ENCODE data around the gene SERAC1. TPM values are rescaled to one million over a fixed set of nuclear protein-coding genes. Genes with fewer than 3 reads are reported as not detected.
"Not testable (repeated sequence)": the region's sequence is repeated elsewhere in the genome, so short reads cannot be mapped to it uniquely, and the experiment has no call there.

The SERAC1 gene
- polyA plus RNA-seq, 1 donor = 6.9 TPM

GRCh38 chr6:158198461-158198860, 30.4 kb upstream of the SERAC1 start:
- no peaks in the 10 kb centered on the region for H3K9me3 ChIP-seq (ENCODE audit: control insufficient read depth, low read depth, low read length)
- H3K27me3 ChIP-seq (ENCODE audit: control insufficient read depth, insufficient read depth, low read length) = no peaks in the 10 kb centered on the region
- H3K27ac ChIP-seq (ENCODE audit: low read length) = no peak overlapping the region
- no peak for DNase-seq
- no peaks in the 10 kb centered on the region for H3K36me3 ChIP-seq (ENCODE audit: control insufficient read depth, insufficient read depth, low read length)
- no peaks in the 10 kb centered on the region for H3K4me1 ChIP-seq (ENCODE audit: control insufficient read depth, insufficient read depth, low read length)
- H3K4me3 ChIP-seq (ENCODE audit: low read length) = no peak overlapping the region
- WGBS (ENCODE audit: insufficient coverage, low lambda C conversion rate) = 75% methylated on average over 4 of the region's 13 CpGs

DNA sequence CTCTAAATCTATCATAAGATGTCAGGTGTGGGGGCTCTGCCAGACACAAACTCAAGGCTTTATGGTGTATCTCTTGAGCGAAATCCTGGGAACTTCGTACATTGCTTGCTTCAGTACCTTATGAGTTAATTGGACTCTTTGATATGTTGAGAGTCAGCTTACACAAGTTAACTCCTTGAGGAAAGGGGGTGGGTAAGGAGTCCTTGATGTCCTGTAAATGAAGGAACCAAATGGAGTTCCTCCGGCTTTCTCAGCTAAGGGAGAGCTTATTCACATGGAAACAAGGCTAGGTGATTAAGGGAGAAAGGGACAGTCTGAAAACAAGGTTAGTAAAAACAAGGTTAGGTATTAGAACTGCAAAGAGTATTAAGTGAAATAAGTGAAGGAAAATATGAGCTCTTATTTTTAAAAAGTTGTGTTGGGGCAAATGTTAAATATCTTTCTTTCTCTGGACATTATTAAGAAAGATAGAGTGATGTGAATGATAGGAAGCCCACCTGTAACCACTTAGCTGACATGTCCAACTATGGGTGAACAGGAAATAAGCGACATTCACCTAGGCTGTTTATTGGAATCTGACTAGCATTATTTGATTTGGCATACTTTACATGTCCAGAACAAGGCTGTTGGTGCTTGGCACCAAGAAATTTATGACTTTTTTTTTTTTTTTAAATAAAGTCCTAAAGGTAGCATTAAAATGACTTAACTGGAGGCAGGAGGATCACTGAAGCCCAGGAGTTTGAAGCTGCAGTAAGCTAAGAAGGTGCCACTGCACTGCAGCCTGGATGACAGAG, 26.6 kb upstream of the SERAC1 start:
- Histone ChIP-seq H3K9me3 (ENCODE audit: control insufficient read depth, low read depth, low read length) (no peaks in the 10 kb centered on the region), H3K27ac (ENCODE audit: low read length) (no peak overlapping the region), H3K4me3 (ENCODE audit: low read length) (no peak overlapping the region), H3K27me3 (ENCODE audit: control insufficient read depth, insufficient read depth, low read length) (no peaks in the 10 kb centered on the region), H3K4me1 (ENCODE audit: control insufficient read depth, insufficient read depth, low read length) (no peaks in the 10 kb centered on the region), H3K36me3 (ENCODE audit: control insufficient read depth, insufficient read depth, low read length) (peaks cover 4% of the 10 kb centered on the region)
- 60% methylated on average over 1 of the region's 4 CpGs for WGBS (ENCODE audit: insufficient coverage, low lambda C conversion rate)
- DNase-seq = no peak

GRCh38 chr6:158191761-158192160, 23.7 kb upstream of the SERAC1 start:
- no peak for DNase-seq
- no peak overlapping the region for H3K4me3 ChIP-seq (ENCODE audit: low read length)
- no peaks in the 10 kb centered on the region for H3K4me1 ChIP-seq (ENCODE audit: control insufficient read depth, insufficient read depth, low read length)
- H3K9me3 ChIP-seq (ENCODE audit: control insufficient read depth, low read depth, low read length) = no peaks in the 10 kb centered on the region
- H3K27ac ChIP-seq (ENCODE audit: low read length) = no peak overlapping the region
- H3K27me3 ChIP-seq (ENCODE audit: control insufficient read depth, insufficient read depth, low read length) = no peaks in the 10 kb centered on the region
- peaks cover 12% of the 10 kb centered on the region for H3K36me3 ChIP-seq (ENCODE audit: control insufficient read depth, insufficient read depth, low read length)
- no CpG with 5 or more reads among the region's 4 CpGs for WGBS (ENCODE audit: insufficient coverage, low lambda C conversion rate)

- Histone ChIP-seq H3K36me3 (ENCODE audit: control insufficient read depth, insufficient read depth, low read length) (peaks cover 12% of the 10 kb centered on the region), H3K4me3 (ENCODE audit: low read length) (no peak overlapping the region), H3K4me1 (ENCODE audit: control insufficient read depth, insufficient read depth, low read length) (no peaks in the 10 kb centered on the region), H3K27me3 (ENCODE audit: control insufficient read depth, insufficient read depth, low read length) (no peaks in the 10 kb centered on the region), H3K9me3 (ENCODE audit: control insufficient read depth, low read depth, low read length) (no peaks in the 10 kb centered on the region), H3K27ac (ENCODE audit: low read length) (no peak overlapping the region)
- WGBS (ENCODE audit: insufficient coverage, low lambda C conversion rate) = no CpG with 5 or more reads among the region's 1 CpG
- no peak for DNase-seq
These were observed 23.0 kb upstream of the SERAC1 start for GRCh38 chr6:158191032-158191431.

- no peaks in the 10 kb centered on the region for H3K27me3 ChIP-seq (ENCODE audit: control insufficient read depth, insufficient read depth, low read length)
- no peaks in the 10 kb centered on the region for H3K4me1 ChIP-seq (ENCODE audit: control insufficient read depth, insufficient read depth, low read length)
- H3K9me3 ChIP-seq (ENCODE audit: control insufficient read depth, low read depth, low read length) = peaks cover 3% of the 10 kb centered on the region
- H3K27ac ChIP-seq (ENCODE audit: low read length) = no peak overlapping the region
- H3K4me3 ChIP-seq (ENCODE audit: low read length) = no peak overlapping the region
- no CpG with 5 or more reads among the region's 3 CpGs for WGBS (ENCODE audit: insufficient coverage, low lambda C conversion rate)
- no peak for DNase-seq
- H3K36me3 ChIP-seq (ENCODE audit: control insufficient read depth, insufficient read depth, low read length) = peaks cover 17% of the 10 kb centered on the region
These were observed 20.5 kb upstream of the SERAC1 start for GRCh38 chr6:158188591-158188990.

- H3K4me1 ChIP-seq (ENCODE audit: control insufficient read depth, insufficient read depth, low read length) = no peaks in the 10 kb centered on the region
- no peak overlapping the region for H3K4me3 ChIP-seq (ENCODE audit: low read length)
- H3K36me3 ChIP-seq (ENCODE audit: control insufficient read depth, insufficient read depth, low read length) = peaks cover 19% of the 10 kb centered on the region
- H3K27me3 ChIP-seq (ENCODE audit: control insufficient read depth, insufficient read depth, low read length) = no peaks in the 10 kb centered on the region
- no peak for DNase-seq
- WGBS (ENCODE audit: insufficient coverage, low lambda C conversion rate) = no CpG with 5 or more reads among the region's 8 CpGs
- no peak overlapping the region for H3K27ac ChIP-seq (ENCODE audit: low read length)
- peaks cover 6% of the 10 kb centered on the region for H3K9me3 ChIP-seq (ENCODE audit: control insufficient read depth, low read depth, low read length)
These were observed 17.8 kb upstream of the SERAC1 start for GRCh38 chr6:158185729-158186456.

- Histone ChIP-seq H3K27me3 (ENCODE audit: control insufficient read depth, insufficient read depth, low read length) (no peaks in the 10 kb centered on the region), H3K27ac (ENCODE audit: low read length) (no peak overlapping the region), H3K9me3 (ENCODE audit: control insufficient read depth, low read depth, low read length) (peaks cover 6% of the 10 kb centered on the region), H3K4me1 (ENCODE audit: control insufficient read depth, insufficient read depth, low read length) (no peaks in the 10 kb centered on the region), H3K4me3 (ENCODE audit: low read length) (no peak overlapping the region), H3K36me3 (ENCODE audit: control insufficient read depth, insufficient read depth, low read length) (peaks cover 17% of the 10 kb centered on the region)
- no peak for DNase-seq
These were observed 16.5 kb upstream of the SERAC1 start for GRCh38 chr6:158184608-158185007.

DNA sequence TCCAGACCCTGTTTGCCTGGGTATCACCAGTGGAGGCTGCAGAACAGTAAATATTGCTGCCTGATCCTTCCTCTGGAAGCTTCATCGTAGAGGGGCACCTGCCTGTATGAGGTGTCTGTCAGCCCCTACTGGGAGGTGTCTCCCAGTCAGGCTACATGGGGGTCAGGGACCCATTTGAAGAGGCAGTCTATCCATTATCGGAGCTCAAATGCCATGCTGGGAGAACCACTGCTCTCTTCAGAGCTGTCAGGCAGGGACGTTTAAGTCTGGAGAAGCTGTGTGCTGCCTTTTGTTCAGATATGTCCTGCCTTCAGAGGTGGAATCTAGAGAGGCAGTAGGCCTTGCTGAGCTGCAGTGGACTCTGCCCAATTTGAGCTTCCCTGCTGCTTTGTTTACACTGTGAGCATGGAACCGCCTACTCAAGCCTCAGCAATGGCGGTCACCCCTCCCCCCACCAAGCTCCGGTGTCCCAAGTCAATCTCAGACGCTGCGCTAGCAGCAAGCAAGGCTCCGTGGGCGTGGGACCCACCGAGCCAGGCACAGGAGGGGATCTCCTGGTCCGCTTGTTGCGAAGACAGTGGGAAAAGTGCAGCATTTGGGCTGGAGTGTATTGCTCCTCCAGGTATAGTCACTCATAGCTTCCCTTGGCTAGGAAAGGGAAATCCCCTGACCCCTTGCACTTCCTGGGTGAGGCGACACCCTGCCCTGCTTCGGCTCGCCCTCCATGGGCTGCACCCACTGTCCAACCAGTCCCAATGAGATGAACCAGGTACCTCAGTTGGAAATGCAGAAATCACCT, 15.3 kb upstream of the SERAC1 start:
- H3K4me3 ChIP-seq (ENCODE audit: low read length); DNase-seq; H3K9me3 ChIP-seq (ENCODE audit: control insufficient read depth, low read depth, low read length); H3K27ac ChIP-seq (ENCODE audit: low read length); H3K27me3 ChIP-seq (ENCODE audit: control insufficient read depth, insufficient read depth, low read length); H3K4me1 ChIP-seq (ENCODE audit: control insufficient read depth, insufficient read depth, low read length): not testable (repeated sequence)
- no CpG with 5 or more reads among the region's 16 CpGs for WGBS (ENCODE audit: insufficient coverage, low lambda C conversion rate)
- H3K36me3 ChIP-seq (ENCODE audit: control insufficient read depth, insufficient read depth, low read length) = peaks cover 16% of the 10 kb centered on the region

DNA sequence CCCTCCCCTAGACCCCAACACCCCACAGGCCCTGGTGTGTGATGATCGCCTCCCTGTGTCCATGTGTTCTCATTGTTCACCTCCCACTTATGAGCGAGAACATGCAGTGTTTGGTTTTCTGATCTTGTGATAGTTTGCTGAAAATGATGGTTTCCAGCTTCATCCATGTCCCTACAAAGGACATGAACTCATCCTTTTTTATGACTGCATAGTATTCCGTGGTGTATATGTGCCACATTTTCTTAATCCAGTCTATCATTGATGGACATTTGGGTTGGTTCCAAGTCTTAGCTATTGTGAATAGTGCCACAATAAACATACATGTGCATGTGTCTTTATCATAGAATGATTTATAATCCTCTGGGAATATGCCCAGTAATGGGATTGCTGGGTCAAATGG, 9.7 kb upstream of the SERAC1 start:
- H3K4me1 ChIP-seq (ENCODE audit: control insufficient read depth, insufficient read depth, low read length); H3K4me3 ChIP-seq (ENCODE audit: low read length); H3K27me3 ChIP-seq (ENCODE audit: control insufficient read depth, insufficient read depth, low read length); H3K9me3 ChIP-seq (ENCODE audit: control insufficient read depth, low read depth, low read length); H3K27ac ChIP-seq (ENCODE audit: low read length); DNase-seq; H3K36me3 ChIP-seq (ENCODE audit: control insufficient read depth, insufficient read depth, low read length): not testable (repeated sequence)
- no CpG with 5 or more reads among the region's 3 CpGs for WGBS (ENCODE audit: insufficient coverage, low lambda C conversion rate)

GRCh38 chr6:158175111-158175510, 7.0 kb upstream of the SERAC1 start:
- Histone ChIP-seq H3K27ac (ENCODE audit: low read length) (no peak overlapping the region), H3K27me3 (ENCODE audit: control insufficient read depth, insufficient read depth, low read length) (no peaks in the 10 kb centered on the region), H3K4me1 (ENCODE audit: control insufficient read depth, insufficient read depth, low read length) (no peaks in the 10 kb centered on the region), H3K36me3 (ENCODE audit: control insufficient read depth, insufficient read depth, low read length) (peaks cover 8% of the 10 kb centered on the region), H3K4me3 (ENCODE audit: low read length) (no peak overlapping the region), H3K9me3 (ENCODE audit: control insufficient read depth, low read depth, low read length) (no peaks in the 10 kb centered on the region)
- no CpG with 5 or more reads among the region's 3 CpGs for WGBS (ENCODE audit: insufficient coverage, low lambda C conversion rate)
- DNase-seq = no peak

Data from large intestine (tissue), 3 donors.